HL-60 (cell line): ENCODE results near the gene SECISBP2L.

ENCODE experiments used
- CTCF ChIP-seq: IDR thresholded peaks from one replicate; pipeline ENCODE4 v1.5.1; 2011; ENCODE audit warnings: low read length, control low read depth, inconsistent platforms; ENCODE audit not compliant: insufficient read depth
- POLR2AphosphoS5 ChIP-seq: IDR thresholded peaks from 2 replicates; pipeline ENCODE4 v1.6.1; 2012; ENCODE audit warnings: low read depth
- REST ChIP-seq: IDR thresholded peaks from 2 replicates; pipeline ENCODE4 v1.6.1; 2012; ENCODE audit warnings: low read depth; ENCODE audit not compliant: insufficient replicate concordance

GRCh38 chr15:48986240-48986639 lies 60.0 kb downstream of the SECISBP2L start:
- TF ChIP-seq CTCF (no peak), POLR2AphosphoS5 (no peak), REST (no peak)
